ENCODE data around the gene MFRP.

GRCh38 chr11:119320240-119320775 is 26.2 kb downstream of the MFRP start:
- TF ChIP-seq POLR2A (IDR thresholded peaks at IDR 0.05) (no peak), CTCF (IDR thresholded peaks at IDR 0.05) (no peak)
